B cell (primary cell): ENCODE data around the gene ARHGDIB.

Experiments
- EZH2 ChIP-seq: IDR thresholded peaks from 2 replicates; pipeline ENCODE4 v1.6.1; 2012; ENCODE audit warnings: borderline replicate concordance, low read depth, mild to moderate bottlenecking, moderate library complexity, low read length; ENCODE audit not compliant: insufficient read depth, poor library complexity, severe bottlenecking
- TF ChIP-seq, protein P1 (sequence below): fragments of 200-600 bp; IDR thresholded peaks from one replicate; pipeline ENCODE4 v1.8.0; 2022; ENCODE audit warnings: antibody characterized with exemption, mild to moderate bottlenecking

- TF ChIP-seq, protein P1, sequence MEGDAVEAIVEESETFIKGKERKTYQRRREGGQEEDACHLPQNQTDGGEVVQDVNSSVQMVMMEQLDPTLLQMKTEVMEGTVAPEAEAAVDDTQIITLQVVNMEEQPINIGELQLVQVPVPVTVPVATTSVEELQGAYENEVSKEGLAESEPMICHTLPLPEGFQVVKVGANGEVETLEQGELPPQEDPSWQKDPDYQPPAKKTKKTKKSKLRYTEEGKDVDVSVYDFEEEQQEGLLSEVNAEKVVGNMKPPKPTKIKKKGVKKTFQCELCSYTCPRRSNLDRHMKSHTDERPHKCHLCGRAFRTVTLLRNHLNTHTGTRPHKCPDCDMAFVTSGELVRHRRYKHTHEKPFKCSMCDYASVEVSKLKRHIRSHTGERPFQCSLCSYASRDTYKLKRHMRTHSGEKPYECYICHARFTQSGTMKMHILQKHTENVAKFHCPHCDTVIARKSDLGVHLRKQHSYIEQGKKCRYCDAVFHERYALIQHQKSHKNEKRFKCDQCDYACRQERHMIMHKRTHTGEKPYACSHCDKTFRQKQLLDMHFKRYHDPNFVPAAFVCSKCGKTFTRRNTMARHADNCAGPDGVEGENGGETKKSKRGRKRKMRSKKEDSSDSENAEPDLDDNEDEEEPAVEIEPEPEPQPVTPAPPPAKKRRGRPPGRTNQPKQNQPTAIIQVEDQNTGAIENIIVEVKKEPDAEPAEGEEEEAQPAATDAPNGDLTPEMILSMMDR: no peak
- no peak for TF ChIP-seq EZH2
These were observed 9.1 kb upstream of the ARHGDIB start for GRCh38 chr12:14970473-14970872.
